ENCODE results near the gene IGIP. TPM values are rescaled to one million over a fixed set of nuclear protein-coding genes. Genes with fewer than 3 reads are reported as not detected.

Gene IGIP
- total RNA-seq, 1 experiment from 2014 or later = 1.7 TPM

DNA sequence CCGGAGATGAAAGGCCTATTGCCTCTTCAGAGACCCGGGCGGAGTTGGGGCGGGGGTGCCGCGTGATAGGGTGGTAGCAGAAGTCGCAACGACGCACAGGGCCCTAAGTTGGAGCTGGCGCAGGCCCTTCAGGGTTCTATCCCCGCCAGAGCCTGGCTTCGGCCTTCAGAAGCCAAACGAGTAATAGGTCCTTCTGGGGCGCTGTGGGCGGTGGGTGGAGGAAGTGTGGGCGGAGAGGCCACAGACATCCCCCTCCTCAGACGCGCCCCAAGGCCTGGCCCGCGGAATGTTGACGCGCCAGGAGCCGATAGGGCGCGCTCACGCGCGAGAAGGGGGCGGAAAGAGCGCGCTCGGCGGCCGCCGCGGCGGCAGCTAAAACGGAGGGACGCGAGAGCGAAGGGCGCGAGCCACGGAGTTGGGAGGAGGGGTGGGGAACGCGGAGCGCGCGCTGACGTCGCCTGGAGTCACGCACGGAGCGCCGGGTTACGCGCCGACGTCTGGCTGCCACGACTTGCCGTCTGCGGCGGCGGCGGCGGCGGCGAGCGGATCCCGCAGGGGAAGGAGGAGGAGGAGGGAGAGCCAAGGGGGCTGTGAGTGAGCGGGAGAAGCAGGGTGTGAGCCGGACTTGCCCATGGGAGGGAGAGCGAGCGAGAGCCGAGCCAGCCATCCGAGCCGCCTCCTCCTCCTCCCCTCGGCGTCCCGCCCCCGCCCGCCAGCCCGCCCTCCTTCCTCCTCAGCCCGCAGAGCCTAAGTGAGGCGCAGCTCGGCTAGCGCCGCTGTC, 18.2 kb upstream of the IGIP start (continued):
- TF ChIP-seq, protein P1, sequence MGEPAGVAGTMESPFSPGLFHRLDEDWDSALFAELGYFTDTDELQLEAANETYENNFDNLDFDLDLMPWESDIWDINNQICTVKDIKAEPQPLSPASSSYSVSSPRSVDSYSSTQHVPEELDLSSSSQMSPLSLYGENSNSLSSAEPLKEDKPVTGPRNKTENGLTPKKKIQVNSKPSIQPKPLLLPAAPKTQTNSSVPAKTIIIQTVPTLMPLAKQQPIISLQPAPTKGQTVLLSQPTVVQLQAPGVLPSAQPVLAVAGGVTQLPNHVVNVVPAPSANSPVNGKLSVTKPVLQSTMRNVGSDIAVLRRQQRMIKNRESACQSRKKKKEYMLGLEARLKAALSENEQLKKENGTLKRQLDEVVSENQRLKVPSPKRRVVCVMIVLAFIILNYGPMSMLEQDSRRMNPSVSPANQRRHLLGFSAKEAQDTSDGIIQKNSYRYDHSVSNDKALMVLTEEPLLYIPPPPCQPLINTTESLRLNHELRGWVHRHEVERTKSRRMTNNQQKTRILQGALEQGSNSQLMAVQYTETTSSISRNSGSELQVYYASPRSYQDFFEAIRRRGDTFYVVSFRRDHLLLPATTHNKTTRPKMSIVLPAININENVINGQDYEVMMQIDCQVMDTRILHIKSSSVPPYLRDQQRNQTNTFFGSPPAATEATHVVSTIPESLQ (CRISPR knock-in tag; IDR thresholded peaks at IDR 0.05) = no peak
- TF ChIP-seq JUN (CRISPR knock-in tag; IDR thresholded peaks at IDR 0.05) = no peak
- TF ChIP-seq, protein P2, sequence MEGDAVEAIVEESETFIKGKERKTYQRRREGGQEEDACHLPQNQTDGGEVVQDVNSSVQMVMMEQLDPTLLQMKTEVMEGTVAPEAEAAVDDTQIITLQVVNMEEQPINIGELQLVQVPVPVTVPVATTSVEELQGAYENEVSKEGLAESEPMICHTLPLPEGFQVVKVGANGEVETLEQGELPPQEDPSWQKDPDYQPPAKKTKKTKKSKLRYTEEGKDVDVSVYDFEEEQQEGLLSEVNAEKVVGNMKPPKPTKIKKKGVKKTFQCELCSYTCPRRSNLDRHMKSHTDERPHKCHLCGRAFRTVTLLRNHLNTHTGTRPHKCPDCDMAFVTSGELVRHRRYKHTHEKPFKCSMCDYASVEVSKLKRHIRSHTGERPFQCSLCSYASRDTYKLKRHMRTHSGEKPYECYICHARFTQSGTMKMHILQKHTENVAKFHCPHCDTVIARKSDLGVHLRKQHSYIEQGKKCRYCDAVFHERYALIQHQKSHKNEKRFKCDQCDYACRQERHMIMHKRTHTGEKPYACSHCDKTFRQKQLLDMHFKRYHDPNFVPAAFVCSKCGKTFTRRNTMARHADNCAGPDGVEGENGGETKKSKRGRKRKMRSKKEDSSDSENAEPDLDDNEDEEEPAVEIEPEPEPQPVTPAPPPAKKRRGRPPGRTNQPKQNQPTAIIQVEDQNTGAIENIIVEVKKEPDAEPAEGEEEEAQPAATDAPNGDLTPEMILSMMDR (IDR thresholded peaks at IDR 0.05) = no peak

DNA sequence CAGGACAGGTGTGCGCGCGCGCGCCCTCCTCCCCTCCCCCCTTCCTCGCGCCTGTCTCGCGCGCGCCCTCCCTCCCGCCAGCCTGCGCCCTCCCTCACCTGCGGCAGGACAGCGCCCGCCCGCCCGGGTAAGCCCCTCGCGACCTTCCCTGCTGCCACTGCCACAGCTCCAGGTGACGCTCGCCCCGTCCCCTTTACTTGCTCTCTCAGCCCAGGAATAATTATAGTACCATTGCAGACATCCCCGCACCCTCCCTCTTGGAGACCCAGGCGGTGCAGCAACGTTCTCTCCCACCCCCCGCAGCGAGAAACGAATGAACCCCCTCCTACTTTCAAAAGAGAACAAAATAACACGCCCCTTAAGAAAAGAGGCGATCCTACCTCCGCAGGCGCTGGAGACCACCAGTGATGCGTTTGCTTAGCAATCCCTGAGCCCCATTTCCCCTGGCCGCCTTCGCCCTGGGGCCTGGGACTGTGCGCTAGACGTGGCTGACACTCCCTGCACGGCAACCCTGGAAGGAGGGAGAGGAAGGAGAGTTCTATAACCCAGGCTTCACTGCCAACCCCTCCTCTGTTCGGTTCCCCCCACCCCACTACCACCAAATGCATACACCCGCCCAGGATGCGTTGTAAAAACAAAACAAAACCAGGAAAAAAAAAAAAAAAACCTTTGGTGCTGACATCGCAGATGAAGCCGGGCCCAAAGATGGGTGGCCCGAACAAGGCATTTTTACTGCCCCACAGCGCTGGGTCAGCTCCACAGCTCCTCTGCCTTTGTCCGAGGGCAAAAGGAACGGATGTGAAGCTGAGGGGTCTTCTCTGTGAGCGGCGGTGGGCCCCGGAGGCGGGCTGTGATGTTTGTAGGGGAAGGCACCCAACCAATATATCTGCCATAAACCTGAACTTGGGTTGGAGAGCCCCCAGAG, 17.4 kb upstream of the IGIP start:
- H3K36me3 Mint-ChIP-seq = no peaks in the 10 kb centered on the region
- peak overlapping the region; percentile 83 for H3K27ac Mint-ChIP-seq
- ChIA-PET POLR2A (interaction anchor here (0.6 to 1.6 kb wide), 6 partner anchors 10 to 315 kb away, joined by 3 to 7 read pairs (median 3); no protein-coding TSS in a partner anchor), CTCF (interaction anchor here (0.5 to 2.6 kb wide), 16 partner anchors 20 to 645 kb away, joined by 3 to 19 read pairs (median 4); partner anchors contain the start of gene NRG2)
- TF ChIP-seq JAZF1 (CRISPR knock-in tag; IDR thresholded peaks at IDR 0.05) = no peak
- TF ChIP-seq ZNF396 (CRISPR knock-in tag; IDR thresholded peaks at IDR 0.05; ENCODE audit: borderline replicate concordance) = no peak
- no peak for TF ChIP-seq ZNF138 (CRISPR knock-in tag; conservative IDR thresholded peaks at IDR 0.05)
- no peak for TF ChIP-seq EMX1 (CRISPR knock-in tag; IDR thresholded peaks at IDR 0.05)
- TF ChIP-seq SOX15 (CRISPR knock-in tag; IDR thresholded peaks at IDR 0.05) = no peak
- no peak for TF ChIP-seq ELF4 (CRISPR knock-in tag; IDR thresholded peaks at IDR 0.05; ENCODE audit: low read depth)
- no peaks in the 10 kb centered on the region for H3K9me3 Mint-ChIP-seq
- ATAC-seq (peak; percentile 9), DNase-seq (ENCODE audit: low spot score) (peak; percentile 45)
- H3K4me1 Mint-ChIP-seq = peaks cover 50% of the 10 kb centered on the region
- H3K27me3 Mint-ChIP-seq (ENCODE audit: low read depth) = peaks cover 92% of the 10 kb centered on the region
- peak overlapping the region; percentile 90 for H3K4me3 Mint-ChIP-seq

DNA sequence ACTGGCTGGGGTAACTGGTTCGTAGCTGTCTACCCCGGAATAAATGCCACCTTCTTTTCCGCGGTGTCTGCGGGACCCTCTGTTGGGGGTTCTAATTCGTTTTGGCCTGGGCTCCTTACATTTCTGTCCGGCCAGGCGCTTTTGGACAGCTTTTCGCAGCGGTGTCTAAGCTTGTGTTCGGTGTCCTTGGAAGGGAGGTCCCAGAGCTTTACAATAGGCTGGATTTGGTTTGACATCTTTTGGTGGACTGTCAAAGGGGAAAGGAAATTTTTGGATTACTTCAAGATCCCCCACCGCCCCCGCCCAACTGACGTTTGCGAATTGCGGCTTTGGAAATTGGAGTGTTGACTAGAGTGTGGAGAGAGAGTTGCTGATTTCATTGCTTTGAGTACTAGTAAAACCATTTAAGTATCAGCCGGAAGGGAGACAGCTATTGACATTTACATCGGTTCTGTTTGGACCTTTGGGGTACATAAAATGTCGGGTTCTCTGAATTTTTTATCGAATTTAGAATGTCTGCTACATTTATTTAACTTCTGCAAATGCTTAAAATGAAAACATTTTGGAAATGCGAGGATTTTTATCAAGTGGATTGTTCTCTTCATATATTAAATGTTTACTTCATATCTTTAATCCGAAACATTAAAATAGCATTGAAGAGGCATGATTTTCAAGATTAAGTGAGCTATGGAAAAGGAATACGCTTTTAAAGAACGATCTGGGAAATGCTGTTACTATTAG, 16.5 kb upstream of the IGIP start:
- Mint-ChIP-seq H3K27me3 (ENCODE audit: low read depth) (peaks cover 87% of the 10 kb centered on the region), H3K27ac (no peak overlapping the region), H3K4me1 (peaks cover 50% of the 10 kb centered on the region), H3K36me3 (no peaks in the 10 kb centered on the region), H3K4me3 (peak overlapping the region; percentile 90), H3K9me3 (no peaks in the 10 kb centered on the region)
- ChIA-PET CTCF (interaction anchor here (0.6 to 2.6 kb wide), 7 partner anchors 35 to 343 kb away, joined by 3 to 19 read pairs (median 4); partner anchors contain the start of gene NRG2), POLR2A (interaction anchor here (0.6 kb wide), 2 partner anchors 9 to 39 kb away, joined by 3 to 5 read pairs; no protein-coding TSS in a partner anchor)
- DNase-seq (ENCODE audit: low spot score) (no peak), ATAC-seq (no peak)
- TF ChIP-seq CREM (CRISPR knock-in tag; IDR thresholded peaks at IDR 0.05) (no peak), SP1 (CRISPR knock-in tag; conservative IDR thresholded peaks at IDR 0.05) (no peak)
- TF ChIP-seq, protein P3, sequence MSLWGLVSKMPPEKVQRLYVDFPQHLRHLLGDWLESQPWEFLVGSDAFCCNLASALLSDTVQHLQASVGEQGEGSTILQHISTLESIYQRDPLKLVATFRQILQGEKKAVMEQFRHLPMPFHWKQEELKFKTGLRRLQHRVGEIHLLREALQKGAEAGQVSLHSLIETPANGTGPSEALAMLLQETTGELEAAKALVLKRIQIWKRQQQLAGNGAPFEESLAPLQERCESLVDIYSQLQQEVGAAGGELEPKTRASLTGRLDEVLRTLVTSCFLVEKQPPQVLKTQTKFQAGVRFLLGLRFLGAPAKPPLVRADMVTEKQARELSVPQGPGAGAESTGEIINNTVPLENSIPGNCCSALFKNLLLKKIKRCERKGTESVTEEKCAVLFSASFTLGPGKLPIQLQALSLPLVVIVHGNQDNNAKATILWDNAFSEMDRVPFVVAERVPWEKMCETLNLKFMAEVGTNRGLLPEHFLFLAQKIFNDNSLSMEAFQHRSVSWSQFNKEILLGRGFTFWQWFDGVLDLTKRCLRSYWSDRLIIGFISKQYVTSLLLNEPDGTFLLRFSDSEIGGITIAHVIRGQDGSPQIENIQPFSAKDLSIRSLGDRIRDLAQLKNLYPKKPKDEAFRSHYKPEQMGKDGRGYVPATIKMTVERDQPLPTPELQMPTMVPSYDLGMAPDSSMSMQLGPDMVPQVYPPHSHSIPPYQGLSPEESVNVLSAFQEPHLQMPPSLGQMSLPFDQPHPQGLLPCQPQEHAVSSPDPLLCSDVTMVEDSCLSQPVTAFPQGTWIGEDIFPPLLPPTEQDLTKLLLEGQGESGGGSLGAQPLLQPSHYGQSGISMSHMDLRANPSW (CRISPR knock-in tag; conservative IDR thresholded peaks at IDR 0.05; ENCODE audit: low read depth) = no peak
- TF ChIP-seq, protein P4, sequence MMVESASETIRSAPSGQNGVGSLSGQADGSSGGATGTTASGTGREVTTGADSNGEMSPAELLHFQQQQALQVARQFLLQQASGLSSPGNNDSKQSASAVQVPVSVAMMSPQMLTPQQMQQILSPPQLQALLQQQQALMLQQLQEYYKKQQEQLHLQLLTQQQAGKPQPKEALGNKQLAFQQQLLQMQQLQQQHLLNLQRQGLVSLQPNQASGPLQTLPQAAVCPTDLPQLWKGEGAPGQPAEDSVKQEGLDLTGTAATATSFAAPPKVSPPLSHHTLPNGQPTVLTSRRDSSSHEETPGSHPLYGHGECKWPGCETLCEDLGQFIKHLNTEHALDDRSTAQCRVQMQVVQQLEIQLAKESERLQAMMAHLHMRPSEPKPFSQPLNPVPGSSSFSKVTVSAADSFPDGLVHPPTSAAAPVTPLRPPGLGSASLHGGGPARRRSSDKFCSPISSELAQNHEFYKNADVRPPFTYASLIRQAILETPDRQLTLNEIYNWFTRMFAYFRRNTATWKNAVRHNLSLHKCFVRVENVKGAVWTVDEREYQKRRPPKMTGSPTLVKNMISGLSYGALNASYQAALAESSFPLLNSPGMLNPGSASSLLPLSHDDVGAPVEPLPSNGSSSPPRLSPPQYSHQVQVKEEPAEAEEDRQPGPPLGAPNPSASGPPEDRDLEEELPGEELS (CRISPR knock-in tag; IDR thresholded peaks at IDR 0.05) = no peak
- TF ChIP-seq, protein P5, sequence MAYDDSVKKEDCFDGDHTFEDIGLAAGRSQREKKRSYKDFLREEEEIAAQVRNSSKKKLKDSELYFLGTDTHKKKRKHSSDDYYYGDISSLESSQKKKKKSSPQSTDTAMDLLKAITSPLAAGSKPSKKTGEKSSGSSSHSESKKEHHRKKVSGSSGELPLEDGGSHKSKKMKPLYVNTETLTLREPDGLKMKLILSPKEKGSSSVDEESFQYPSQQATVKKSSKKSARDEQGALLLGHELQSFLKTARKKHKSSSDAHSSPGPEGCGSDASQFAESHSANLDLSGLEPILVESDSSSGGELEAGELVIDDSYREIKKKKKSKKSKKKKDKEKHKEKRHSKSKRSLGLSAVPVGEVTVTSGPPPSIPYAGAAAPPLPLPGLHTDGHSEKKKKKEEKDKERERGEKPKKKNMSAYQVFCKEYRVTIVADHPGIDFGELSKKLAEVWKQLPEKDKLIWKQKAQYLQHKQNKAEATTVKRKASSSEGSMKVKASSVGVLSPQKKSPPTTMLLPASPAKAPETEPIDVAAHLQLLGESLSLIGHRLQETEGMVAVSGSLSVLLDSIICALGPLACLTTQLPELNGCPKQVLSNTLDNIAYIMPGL (CRISPR knock-in tag; IDR thresholded peaks at IDR 0.05) = no peak

All from WTC11 (cell line).